GM21528 (cell line): ENCODE data around the gene MICB.
"Not testable (repeated sequence)": the region's sequence is repeated elsewhere in the genome, so short reads cannot be mapped to it uniquely, and the experiment has no call there.

ENCODE experiments used
- ATAC-seq: cut with Tn5 transposase; IDR thresholded peaks from one replicate; pipeline ENCODE4 v1.9.1; 2021; ENCODE audit warnings: mild to moderate bottlenecking, moderate library complexity; ENCODE audit not compliant: unreplicated experiment, low FRiP score

The MICB gene

GRCh38 chr6:31497531-31498476 lies at the start of gene MICB:
Gene MICB, plus strand, starts transcription at chr6:31498145. Its CDS starts 49 bp downstream, at chr6:31498194.
- ATAC-seq: peak; percentile 56

- no peak for ATAC-seq
These were observed 47.2 kb upstream of the MICB start for GRCh38 chr6:31450751-31451150.

GRCh38 chr6:31452859-31453258 lies 45.1 kb upstream of the MICB start:
- no peak for ATAC-seq

- no peak for ATAC-seq
These were observed 44.7 kb upstream of the MICB start for GRCh38 chr6:31453259-31453658.

GRCh38 chr6:31459864-31460263 lies 38.1 kb upstream of the MICB start:
- not testable (repeated sequence) for ATAC-seq

GRCh38 chr6:31460361-31461025 lies 37.5 kb upstream of the MICB start:
- ATAC-seq: no peak

GRCh38 chr6:31462026-31462963 lies 35.6 kb upstream of the MICB start:
- no peak for ATAC-seq

GRCh38 chr6:31462964-31463870 lies 34.7 kb upstream of the MICB start:
- peak; percentile 84 for ATAC-seq

GRCh38 chr6:31464252-31465184 lies 33.4 kb upstream of the MICB start:
- no peak for ATAC-seq

- ATAC-seq: no peak
These were observed 32.8 kb upstream of the MICB start for GRCh38 chr6:31465185-31465536.

GRCh38 chr6:31465718-31466117 lies 32.2 kb upstream of the MICB start:
- ATAC-seq: no peak

- ATAC-seq: no peak
These were observed 31.5 kb upstream of the MICB start for GRCh38 chr6:31466466-31466865.

- no peak for ATAC-seq
These were observed 30.8 kb upstream of the MICB start for GRCh38 chr6:31467151-31467550.

- no peak for ATAC-seq
These were observed 29.6 kb upstream of the MICB start for GRCh38 chr6:31468311-31468710.

GRCh38 chr6:31470801-31471200 lies 27.1 kb upstream of the MICB start:
- ATAC-seq: no peak

- no peak for ATAC-seq
These were observed 26.2 kb upstream of the MICB start for GRCh38 chr6:31471711-31472110.

- ATAC-seq: no peak
These were observed 25.7 kb upstream of the MICB start for GRCh38 chr6:31472259-31472658.

GRCh38 chr6:31473244-31473643 lies 24.7 kb upstream of the MICB start:
- ATAC-seq: no peak
